Tibial nerve (tissue), 4 donors: ENCODE results near the gene GCLC.

Experiments used
- EP300 ChIP-seq, 2 donors: sonication (generic); formaldehyde crosslinking; IDR thresholded peaks; one replicate each; pipeline ENCODE4 v1.6.1; 2017; ENCODE audit warnings: antibody characterized with exemption in 2 of 2, mild to moderate bottlenecking in 1 of 2
- TF ChIP-seq, protein P1 (sequence below), 5 experiments: fragments of 200-600 bp in 3 of 5; fragments of 450-650 bp in 2 of 5; sonication (generic) in 3 of 5; IDR thresholded peaks; one replicate each; pipeline ENCODE4 v1.5.1; 2016 to 2019; ENCODE audit warnings: antibody characterized with exemption in 5 of 5, mild to moderate bottlenecking in 3 of 5, moderate library complexity in 2 of 5

DNA sequence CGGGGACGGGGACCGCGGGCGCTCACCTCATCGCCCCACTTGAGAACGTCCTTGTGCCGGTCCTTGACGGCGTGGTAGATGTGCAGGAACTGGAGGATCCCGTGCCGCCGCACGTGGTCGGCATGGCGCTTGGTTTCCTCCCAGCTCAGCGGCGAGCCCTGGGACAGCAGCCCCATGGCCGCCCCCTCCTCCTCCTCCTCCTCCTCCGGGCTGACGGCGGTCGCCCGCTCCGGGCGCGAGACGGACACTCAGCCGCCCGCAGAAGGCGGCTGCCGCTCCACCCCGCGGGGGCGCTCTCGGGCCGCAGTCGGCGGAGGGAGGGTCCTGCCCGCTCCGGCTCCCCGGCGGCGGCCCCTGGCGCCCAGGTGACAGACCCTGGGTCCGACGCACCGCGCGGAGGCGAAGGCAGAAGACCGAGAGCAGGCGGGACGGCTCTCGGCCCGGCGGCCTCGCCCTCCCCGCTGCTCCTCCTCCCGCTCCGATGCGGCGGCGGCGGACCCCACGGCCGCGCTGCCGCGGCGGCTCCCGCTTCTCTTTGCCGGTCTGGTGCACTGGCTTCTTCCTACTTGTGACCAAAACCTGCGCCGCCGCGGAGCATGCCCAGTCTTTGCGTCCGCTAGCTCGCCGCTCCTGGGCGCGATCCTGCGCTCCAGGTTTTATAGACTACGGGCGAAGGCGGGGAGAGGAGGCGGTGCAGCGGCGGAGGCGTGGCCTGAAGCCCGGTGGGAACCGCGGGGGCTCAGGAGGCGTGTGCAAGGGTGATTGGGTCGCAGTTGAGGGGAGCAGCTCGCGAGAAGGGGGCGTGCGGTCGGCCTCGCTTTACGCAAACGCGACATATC is at the start of gene GCLC:
- TF ChIP-seq EP300 (IDR thresholded peaks at IDR 0.05) = peak; percentile 73 to 91
- TF ChIP-seq, protein P1, sequence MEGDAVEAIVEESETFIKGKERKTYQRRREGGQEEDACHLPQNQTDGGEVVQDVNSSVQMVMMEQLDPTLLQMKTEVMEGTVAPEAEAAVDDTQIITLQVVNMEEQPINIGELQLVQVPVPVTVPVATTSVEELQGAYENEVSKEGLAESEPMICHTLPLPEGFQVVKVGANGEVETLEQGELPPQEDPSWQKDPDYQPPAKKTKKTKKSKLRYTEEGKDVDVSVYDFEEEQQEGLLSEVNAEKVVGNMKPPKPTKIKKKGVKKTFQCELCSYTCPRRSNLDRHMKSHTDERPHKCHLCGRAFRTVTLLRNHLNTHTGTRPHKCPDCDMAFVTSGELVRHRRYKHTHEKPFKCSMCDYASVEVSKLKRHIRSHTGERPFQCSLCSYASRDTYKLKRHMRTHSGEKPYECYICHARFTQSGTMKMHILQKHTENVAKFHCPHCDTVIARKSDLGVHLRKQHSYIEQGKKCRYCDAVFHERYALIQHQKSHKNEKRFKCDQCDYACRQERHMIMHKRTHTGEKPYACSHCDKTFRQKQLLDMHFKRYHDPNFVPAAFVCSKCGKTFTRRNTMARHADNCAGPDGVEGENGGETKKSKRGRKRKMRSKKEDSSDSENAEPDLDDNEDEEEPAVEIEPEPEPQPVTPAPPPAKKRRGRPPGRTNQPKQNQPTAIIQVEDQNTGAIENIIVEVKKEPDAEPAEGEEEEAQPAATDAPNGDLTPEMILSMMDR (IDR thresholded peaks at IDR 0.05) = peak; percentile 62 to 92 (median 86)
